ENCODE data around the gene OIP5. TPM values are rescaled to one million over a fixed set of nuclear protein-coding genes. Genes with fewer than 3 reads are reported as not detected.
"Not testable (repeated sequence)": the region's sequence is repeated elsewhere in the genome, so short reads cannot be mapped to it uniquely, and the experiment has no call there.

OIP5 gene
- total RNA-seq, 1 experiment from 2014 or later = 8.0 TPM

DNA sequence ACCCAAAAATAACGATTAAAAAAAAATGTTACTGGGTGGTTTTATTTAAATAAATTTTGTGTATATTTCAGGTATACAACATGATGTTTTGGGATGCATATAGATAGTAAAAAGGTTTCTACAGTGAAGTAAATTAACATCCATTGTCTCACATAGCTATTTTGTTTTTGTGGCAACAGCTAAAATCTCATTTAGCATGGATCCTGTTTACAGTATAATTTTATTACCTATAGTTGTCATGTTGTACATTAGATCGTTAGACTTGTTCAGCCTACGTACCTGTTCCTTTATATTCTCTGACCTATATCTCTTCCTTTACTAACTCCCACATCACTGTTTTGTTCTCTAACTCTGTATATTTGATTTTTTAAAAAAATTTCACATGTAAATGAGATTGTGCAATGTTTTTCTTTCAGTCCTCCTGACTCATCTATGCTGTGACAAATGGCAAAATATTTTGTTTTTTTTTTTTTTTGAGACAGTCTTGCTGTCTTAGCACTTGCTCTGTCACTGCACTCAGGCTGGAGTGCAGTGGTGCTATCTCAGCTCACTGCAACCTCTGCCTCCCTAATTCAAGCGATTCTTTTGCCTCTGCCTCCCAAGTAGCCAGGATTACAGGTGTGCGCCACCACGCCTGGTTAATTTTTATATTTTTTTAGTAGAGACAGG, 45.6 kb downstream of the OIP5 start:
- H3K9me3 Mint-ChIP-seq (ENCODE audit: low read depth, unreplicated experiment) = no peaks in the 10 kb centered on the region
- no peak overlapping the region for H3K4me3 Mint-ChIP-seq (ENCODE audit: low read depth, unreplicated experiment)
- CTCF ChIA-PET = no interaction called here
- BruUV-seq (replicated peaks) = no TSS peak
- no peak for DNase-seq
- H3K27ac Mint-ChIP-seq (ENCODE audit: unreplicated experiment) = no peak overlapping the region
- intact Hi-C loops (cut with micrococcal nuclease; ENCODE audit: unreplicated experiment) = no loop called here
- TF ChIP-seq, protein P1, sequence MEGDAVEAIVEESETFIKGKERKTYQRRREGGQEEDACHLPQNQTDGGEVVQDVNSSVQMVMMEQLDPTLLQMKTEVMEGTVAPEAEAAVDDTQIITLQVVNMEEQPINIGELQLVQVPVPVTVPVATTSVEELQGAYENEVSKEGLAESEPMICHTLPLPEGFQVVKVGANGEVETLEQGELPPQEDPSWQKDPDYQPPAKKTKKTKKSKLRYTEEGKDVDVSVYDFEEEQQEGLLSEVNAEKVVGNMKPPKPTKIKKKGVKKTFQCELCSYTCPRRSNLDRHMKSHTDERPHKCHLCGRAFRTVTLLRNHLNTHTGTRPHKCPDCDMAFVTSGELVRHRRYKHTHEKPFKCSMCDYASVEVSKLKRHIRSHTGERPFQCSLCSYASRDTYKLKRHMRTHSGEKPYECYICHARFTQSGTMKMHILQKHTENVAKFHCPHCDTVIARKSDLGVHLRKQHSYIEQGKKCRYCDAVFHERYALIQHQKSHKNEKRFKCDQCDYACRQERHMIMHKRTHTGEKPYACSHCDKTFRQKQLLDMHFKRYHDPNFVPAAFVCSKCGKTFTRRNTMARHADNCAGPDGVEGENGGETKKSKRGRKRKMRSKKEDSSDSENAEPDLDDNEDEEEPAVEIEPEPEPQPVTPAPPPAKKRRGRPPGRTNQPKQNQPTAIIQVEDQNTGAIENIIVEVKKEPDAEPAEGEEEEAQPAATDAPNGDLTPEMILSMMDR (IDR thresholded peaks at IDR 0.05; ENCODE audit: unreplicated experiment) = no peak
- H3K36me3 Mint-ChIP-seq (ENCODE audit: insufficient read depth, unreplicated experiment) = peaks cover 59% of the 10 kb centered on the region
- H3K4me1 Mint-ChIP-seq (ENCODE audit: low read depth, unreplicated experiment) = no peaks in the 10 kb centered on the region
- no peaks in the 10 kb centered on the region for H3K27me3 Mint-ChIP-seq (ENCODE audit: unreplicated experiment)

DNA sequence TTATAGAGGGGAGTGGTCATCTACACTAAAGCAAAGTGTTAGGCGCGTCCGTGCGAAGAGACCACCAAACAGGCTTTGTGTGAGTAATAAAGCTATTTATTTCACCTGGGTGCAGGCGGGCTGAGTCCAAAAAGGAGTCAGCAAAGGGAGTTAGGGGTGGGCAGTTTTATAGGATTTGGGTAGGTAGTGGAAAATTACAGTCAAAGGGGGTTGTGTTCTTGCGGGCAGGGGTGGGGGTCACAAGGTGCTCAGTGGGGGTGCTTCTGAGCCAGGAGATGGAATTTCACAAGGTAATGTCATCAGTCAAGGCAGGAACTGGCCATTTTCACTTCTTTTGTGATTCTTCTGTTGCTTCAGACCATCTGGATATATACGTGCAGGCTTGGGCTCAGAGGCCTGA, 47.1 kb downstream of the OIP5 start:
- Mint-ChIP-seq H3K27me3 (ENCODE audit: unreplicated experiment) (no peaks in the 10 kb centered on the region), H3K9me3 (ENCODE audit: low read depth, unreplicated experiment) (no peaks in the 10 kb centered on the region), H3K4me1 (ENCODE audit: low read depth, unreplicated experiment) (no peaks in the 10 kb centered on the region), H3K4me3 (ENCODE audit: low read depth, unreplicated experiment) (peak overlapping the region; percentile 85), H3K27ac (ENCODE audit: unreplicated experiment) (peak overlapping the region; percentile 92), H3K36me3 (ENCODE audit: insufficient read depth, unreplicated experiment) (peaks cover 51% of the 10 kb centered on the region)
- no TSS peak for BruUV-seq (replicated peaks)
- TF ChIP-seq, protein P1 (IDR thresholded peaks at IDR 0.05; ENCODE audit: unreplicated experiment) = no peak
- CTCF ChIA-PET = interaction anchor here (1.0 kb wide), 1 partner anchor 10 kb away, joined by 3 read pairs; no protein-coding TSS in a partner anchor
- DNase-seq = no peak
- intact Hi-C loops (cut with micrococcal nuclease; ENCODE audit: unreplicated experiment) = no loop called here

DNA sequence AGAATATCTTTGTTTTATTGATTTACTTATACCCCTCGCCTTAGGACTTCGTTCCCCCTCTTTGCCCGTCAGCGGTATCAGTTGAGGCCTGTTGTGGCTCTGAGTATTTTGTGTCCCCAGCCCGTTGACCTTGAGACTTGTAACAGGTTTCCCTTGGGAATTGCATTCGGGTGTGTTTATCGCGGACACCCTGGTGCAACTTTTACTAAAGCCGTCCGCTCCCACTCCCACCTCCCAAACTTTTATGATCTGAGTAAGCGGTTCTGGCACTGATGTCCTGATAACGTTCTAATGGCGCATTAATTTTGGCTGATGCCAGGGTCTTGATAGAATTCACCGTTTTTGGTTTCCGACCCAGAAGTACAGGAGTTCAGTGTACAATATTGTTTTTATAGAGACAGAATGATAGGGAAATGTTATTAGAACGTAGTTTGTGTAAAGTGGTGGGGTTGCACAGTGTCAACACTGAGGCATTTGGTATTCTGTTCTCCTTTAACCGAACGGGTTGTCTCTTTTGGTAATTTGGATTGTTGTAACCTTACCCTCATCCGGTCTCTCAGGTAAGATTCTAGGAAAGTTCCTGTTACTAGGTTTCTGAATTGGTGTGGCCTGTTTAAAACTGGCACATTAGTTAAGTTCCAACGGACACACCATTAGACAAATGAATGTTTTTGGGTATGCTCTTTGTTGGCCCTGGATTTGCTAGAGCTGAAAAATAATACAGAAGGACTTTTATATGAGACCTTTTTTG, 47.8 kb downstream of the OIP5 start:
- TF ChIP-seq, protein P1 (IDR thresholded peaks at IDR 0.05; ENCODE audit: unreplicated experiment) = no peak
- TSS peak; percentile 30 for BruUV-seq (replicated peaks)
- no peaks in the 10 kb centered on the region for H3K27me3 Mint-ChIP-seq (ENCODE audit: unreplicated experiment)
- no peak for DNase-seq
- no peaks in the 10 kb centered on the region for H3K4me1 Mint-ChIP-seq (ENCODE audit: low read depth, unreplicated experiment)
- intact Hi-C loops (cut with micrococcal nuclease; ENCODE audit: unreplicated experiment) = no loop called here
- CTCF ChIA-PET = interaction anchor here (1.0 kb wide), 1 partner anchor 10 kb away, joined by 3 read pairs; no protein-coding TSS in a partner anchor
- peaks cover 51% of the 10 kb centered on the region for H3K36me3 Mint-ChIP-seq (ENCODE audit: insufficient read depth, unreplicated experiment)
- H3K9me3 Mint-ChIP-seq (ENCODE audit: low read depth, unreplicated experiment) = no peaks in the 10 kb centered on the region
- H3K4me3 Mint-ChIP-seq (ENCODE audit: low read depth, unreplicated experiment) = peak overlapping the region; percentile 85
- H3K27ac Mint-ChIP-seq (ENCODE audit: unreplicated experiment) = peak overlapping the region; percentile 92

DNA sequence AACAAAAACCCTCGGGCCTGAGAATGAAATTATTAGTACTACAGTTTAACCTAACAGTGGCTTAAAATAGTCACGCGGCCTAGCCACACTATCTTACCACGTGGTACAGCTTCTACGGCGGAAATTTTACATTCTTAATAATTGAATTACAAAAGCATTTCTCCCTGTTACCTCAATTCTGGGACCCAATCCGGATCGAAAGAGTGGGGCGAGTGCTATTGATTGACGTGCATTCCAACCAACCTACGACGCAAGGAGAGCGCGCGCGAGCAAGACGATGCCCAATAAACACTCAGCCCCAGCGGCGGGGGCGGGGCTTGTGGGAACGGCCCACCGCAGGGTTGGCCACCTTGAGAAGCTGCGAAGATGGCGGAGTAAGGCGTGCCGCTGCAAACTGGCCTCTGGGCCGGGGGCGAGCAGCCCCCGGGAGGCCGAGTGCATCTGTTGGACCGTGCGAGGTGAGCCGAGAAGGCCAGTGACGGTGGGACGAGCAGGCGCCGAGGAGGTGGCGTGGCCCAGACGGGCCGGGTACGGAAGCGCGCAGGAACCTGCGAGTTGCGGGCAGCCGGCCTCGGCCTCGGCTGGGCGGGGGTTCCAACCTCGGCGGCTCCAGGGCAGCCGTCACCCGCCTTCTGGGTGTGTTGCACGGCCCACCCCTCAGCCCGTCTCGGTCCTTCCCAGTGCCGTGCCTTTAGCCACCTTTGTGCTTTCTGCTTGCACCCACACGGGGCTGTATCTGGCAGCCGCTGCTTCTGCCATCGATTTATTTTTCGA, 48.6 kb downstream of the OIP5 start:
- H3K4me3 Mint-ChIP-seq (ENCODE audit: low read depth, unreplicated experiment) = peak overlapping the region; percentile 85
- CTCF ChIA-PET = interaction anchor here (0.6 kb wide), 1 partner anchor 50 kb away, joined by 3 read pairs; no protein-coding TSS in a partner anchor
- peaks cover 51% of the 10 kb centered on the region for H3K36me3 Mint-ChIP-seq (ENCODE audit: insufficient read depth, unreplicated experiment)
- H3K27me3 Mint-ChIP-seq (ENCODE audit: unreplicated experiment) = no peaks in the 10 kb centered on the region
- H3K4me1 Mint-ChIP-seq (ENCODE audit: low read depth, unreplicated experiment) = no peaks in the 10 kb centered on the region
- TF ChIP-seq, protein P1 (IDR thresholded peaks at IDR 0.05; ENCODE audit: unreplicated experiment) = no peak
- intact Hi-C loops (cut with micrococcal nuclease; ENCODE audit: unreplicated experiment) = no loop called here
- DNase-seq = peak; percentile 94
- H3K9me3 Mint-ChIP-seq (ENCODE audit: low read depth, unreplicated experiment) = no peaks in the 10 kb centered on the region
- no TSS peak for BruUV-seq (replicated peaks)
- H3K27ac Mint-ChIP-seq (ENCODE audit: unreplicated experiment) = peak overlapping the region; percentile 92

DNA sequence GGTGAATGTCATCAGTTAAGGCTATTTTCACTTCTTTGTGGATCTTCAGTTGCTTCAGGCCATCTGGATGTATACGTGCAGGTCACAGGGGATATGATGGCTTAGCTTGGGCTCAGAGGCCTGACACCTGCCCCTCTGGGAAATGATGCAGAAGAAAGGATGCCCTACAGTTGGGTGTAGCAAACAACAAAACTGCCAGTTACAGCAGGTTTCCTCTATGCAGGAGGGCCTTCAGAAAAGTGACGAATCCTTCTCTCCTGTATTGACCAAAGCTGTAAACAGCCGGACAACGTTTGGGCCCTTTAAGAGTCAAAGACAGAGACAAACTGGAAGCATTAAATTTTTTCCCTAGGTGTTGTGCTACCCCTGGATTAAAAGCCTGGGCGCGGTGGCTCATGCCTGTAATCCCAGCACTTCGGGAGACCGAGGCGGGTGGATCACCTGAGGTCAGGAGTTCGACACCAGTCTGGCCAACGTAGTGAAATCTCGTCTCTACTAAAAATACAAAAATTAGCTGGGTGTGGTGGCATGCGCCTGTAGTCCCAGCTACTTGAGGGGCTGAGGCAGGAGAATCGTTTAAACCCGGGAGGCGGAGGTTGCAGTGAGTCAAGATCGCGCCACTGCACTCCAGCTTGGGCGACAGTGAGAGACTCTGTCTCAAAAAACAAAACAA, 49.3 kb downstream of the OIP5 start:
- Mint-ChIP-seq H3K4me3 (ENCODE audit: low read depth, unreplicated experiment) (peak overlapping the region; percentile 85), H3K27ac (ENCODE audit: unreplicated experiment) (peak overlapping the region; percentile 92), H3K36me3 (ENCODE audit: insufficient read depth, unreplicated experiment) (peaks cover 51% of the 10 kb centered on the region)
- intact Hi-C loops (cut with micrococcal nuclease; ENCODE audit: unreplicated experiment); DNase-seq; H3K4me1 Mint-ChIP-seq (ENCODE audit: low read depth, unreplicated experiment); H3K27me3 Mint-ChIP-seq (ENCODE audit: unreplicated experiment); H3K9me3 Mint-ChIP-seq (ENCODE audit: low read depth, unreplicated experiment): not testable (repeated sequence)
- BruUV-seq (replicated peaks) = TSS peak; percentile 66
- CTCF ChIA-PET = interaction anchor here (0.6 kb wide), 1 partner anchor 49 kb away, joined by 3 read pairs; no protein-coding TSS in a partner anchor

DNA sequence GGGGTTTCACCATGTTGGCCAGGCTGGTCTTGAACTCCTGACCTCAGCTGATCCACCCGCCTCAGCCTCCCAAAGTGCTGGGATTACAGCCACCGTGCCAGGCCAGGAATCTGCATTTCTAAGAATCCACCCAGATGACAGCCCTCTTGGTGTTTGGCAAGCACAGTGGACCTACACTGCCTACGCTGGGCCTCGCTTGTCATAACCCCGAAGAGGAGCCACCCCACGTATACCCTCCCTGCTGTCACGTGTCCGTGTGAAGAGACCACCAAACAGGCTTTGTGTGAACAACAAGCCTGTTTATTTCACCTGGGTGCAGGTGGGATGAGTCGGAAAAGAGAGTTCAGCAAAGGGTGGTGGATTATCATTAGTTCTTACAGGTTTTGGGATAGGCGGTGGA, 50.0 kb downstream of the OIP5 start:
- CTCF ChIA-PET; DNase-seq; H3K4me3 Mint-ChIP-seq (ENCODE audit: low read depth, unreplicated experiment); H3K27me3 Mint-ChIP-seq (ENCODE audit: unreplicated experiment); BruUV-seq (replicated peaks); H3K9me3 Mint-ChIP-seq (ENCODE audit: low read depth, unreplicated experiment); H3K4me1 Mint-ChIP-seq (ENCODE audit: low read depth, unreplicated experiment); intact Hi-C loops (cut with micrococcal nuclease; ENCODE audit: unreplicated experiment): not testable (repeated sequence)
- peaks cover 51% of the 10 kb centered on the region for H3K36me3 Mint-ChIP-seq (ENCODE audit: insufficient read depth, unreplicated experiment)
- H3K27ac Mint-ChIP-seq (ENCODE audit: unreplicated experiment) = peak overlapping the region; percentile 92
